NCI-H524 treated with DMSO at 0.1 percent for 48 hours (cell line): ENCODE measurements around the gene SLBP.

Experiments used
- DNase-seq: peaks from one replicate; lab custom pipeline; 2025; lab: John Stamatoyannopoulos, UW

SLBP gene

DNA sequence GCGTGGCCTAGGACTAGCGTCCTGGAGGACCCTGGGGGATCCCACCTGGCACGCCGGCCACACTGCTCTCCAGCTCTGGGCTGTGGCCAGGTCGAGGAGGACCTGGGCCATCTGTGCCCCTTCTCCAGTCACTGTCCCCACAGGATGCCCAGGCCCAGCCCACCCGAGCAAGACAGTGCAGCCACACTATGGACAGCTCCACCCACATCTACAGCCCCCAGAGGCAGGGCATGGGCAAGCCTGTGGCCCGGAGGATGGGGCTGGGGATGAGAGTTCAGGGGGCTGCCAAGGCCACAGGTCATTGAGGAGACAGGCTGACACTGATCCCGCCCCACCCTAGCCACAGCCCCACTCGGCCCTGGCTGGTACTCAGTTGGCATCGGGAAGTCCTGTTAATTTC lies 58.3 kb downstream of the SLBP start:
- DNase-seq = no peak

DNA sequence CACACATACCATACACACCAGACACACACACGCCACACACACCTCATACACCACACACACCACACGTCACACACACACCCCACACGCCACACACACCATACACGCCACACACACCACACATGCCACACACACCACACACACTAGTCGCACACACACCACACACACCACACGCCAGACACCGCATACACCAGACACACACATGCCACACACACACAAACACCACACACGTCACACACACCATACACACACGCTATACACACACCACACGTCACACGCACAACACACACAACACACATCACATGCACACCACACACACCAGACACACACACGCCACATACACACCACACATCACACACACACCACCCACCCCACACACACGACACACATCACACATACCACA lies 60.0 kb downstream of the SLBP start:
- DNase-seq = no peak

- DNase-seq = no peak
These were observed 60.5 kb downstream of the SLBP start for GRCh38 chr4:1651609-1652008.

GRCh38 chr4:1648962-1649361 lies 63.2 kb downstream of the SLBP start:
- DNase-seq = no peak

GRCh38 chr4:1647432-1647831 lies 64.7 kb downstream of the SLBP start:
- DNase-seq = no peak

- no peak for DNase-seq
These were observed 65.4 kb downstream of the SLBP start for GRCh38 chr4:1646690-1647089.

DNA sequence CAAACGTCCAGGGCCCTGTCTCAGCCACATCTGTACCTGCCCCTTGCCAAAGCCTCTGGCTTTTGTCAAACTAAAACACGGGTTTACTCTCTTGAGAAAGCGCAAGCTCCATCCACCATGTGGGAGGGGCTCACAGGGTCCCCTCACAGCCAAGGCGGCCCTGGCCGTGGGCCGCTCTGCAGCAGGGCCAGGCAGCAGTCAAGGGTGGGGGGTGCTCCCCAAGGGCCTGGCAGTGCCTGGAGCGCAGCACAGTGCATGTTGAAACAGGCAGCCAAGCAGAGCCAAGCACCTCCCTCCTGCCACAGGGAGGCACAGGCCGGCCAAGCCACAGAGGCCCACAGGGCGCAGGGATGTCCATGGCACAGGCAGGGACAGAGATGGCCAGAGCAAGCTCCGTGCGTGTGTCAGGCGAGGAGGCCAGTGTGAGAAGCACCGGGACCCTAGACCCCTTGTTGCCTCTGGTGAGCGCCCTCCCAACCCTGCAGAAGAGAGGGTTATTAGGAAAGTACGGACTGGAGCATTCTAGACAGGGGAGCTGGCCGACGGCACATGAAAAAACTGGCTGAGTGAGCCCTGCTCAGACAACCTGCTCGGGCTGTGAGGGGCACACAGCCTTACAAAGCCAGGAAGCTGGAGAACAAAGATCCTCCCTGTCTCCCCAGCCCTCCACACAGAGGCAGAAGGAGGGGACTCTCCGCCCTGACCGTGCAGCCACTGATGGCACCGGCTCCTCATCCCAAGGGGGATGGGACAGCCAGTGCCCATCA lies 67.0 kb downstream of the SLBP start:
- DNase-seq = no peak

DNA sequence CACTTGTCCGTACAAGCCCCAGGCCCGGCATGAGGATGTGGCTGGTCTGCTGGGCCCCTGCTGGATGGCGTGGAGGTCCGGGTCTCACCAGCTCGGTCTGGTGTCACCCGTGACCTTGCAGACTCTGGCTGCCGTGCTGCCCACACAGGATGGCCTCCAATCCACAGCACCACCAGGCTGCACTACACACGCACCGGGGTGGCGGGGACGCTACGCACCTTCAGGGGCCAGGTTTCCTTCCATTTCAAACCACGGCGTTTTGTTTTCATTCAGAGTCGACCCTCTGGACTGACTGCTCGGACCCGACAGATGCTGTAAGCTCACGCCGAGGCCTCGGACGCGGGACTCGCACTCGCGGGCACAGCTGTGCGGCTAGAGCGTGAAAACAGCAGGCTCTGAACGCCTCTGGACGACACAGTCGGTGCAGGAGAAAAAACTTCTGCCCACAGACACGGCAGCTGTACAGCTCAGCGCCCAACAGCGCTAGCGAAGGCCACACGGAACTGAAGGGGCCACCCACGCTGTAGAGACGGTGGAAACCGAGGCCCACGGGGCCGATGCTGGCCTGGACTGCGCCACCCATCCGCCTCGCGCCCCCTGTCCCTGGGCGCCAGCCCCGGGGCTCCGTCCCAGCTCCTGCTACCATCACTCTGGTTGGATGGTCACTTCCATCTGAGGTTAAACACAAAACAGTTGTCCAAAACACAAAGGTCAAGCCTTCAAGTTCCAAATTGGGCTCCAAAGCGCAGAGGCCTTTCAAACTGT lies 68.0 kb downstream of the SLBP start:
- DNase-seq = no peak
